OCI-LY7 (cell line): ENCODE data around the gene ZNF205. TPM values are rescaled to one million over a fixed set of nuclear protein-coding genes. Genes with fewer than 3 reads are reported as not detected.
"Not testable (repeated sequence)": the region's sequence is repeated elsewhere in the genome, so short reads cannot be mapped to it uniquely, and the experiment has no call there.

Experiments used
- BruUV-seq: library from RNA; stranded (reverse); fragments of 400-500 nt; replicated peaks from 2 replicates; lab custom pipeline; 2021; lab: Mats Ljungman, UMichigan
- CTCF ChIA-PET: fragments of 300-600 bp; sonication (Branson Sonifier 250); formaldehyde crosslinking; loops from one replicate; lab custom pipeline; 2022; ENCODE audit warnings: antibody characterized with exemption; ENCODE audit not compliant: unreplicated experiment; lab: Charles Lee
- POLR2A ChIA-PET: fragments of 300-600 bp; sonication (Branson Sonifier 250); formaldehyde crosslinking; loops from one replicate; lab custom pipeline; 2022; ENCODE audit warnings: antibody characterized with exemption; lab: Charles Lee
- DNase-seq: peaks from one replicate; pipeline ENCODE4 v3.0.0-alpha.2; 2015; ENCODE audit warnings: low spot score
- H2AFZ ChIP-seq: fragments of 200-600 bp; sonication (generic), shearing (Covaris generic); 2 replicates; pipeline ENCODE4 v1.6.1; 2014; ENCODE audit warnings: mild to moderate bottlenecking, antibody characterized with exemption, low read length, moderate library complexity
- H3K27ac ChIP-seq: fragments of 200-600 bp; sonication (generic); 2 replicates; pipeline ENCODE4 v1.5.1; 2014; ENCODE audit warnings: mixed run types, low read depth, mild to moderate bottlenecking, moderate library complexity, low read length, inconsistent platforms; ENCODE audit not compliant: poor library complexity, severe bottlenecking
- H3K36me3 ChIP-seq: fragments of 200-600 bp; sonication (generic); 2 replicates; pipeline ENCODE4 v1.6.1; 2014; ENCODE audit warnings: mild to moderate bottlenecking, antibody characterized with exemption, low read length, moderate library complexity, mixed read lengths; ENCODE audit not compliant: insufficient read depth
- H3K4me1 ChIP-seq: fragments of 200-600 bp; sonication (generic); 2 replicates; pipeline ENCODE4 v1.5.1; 2014; ENCODE audit warnings: mild to moderate bottlenecking, low read length; ENCODE audit not compliant: insufficient read depth, poor library complexity, severe bottlenecking
- H3K4me2 ChIP-seq: fragments of 200-600 bp; sonication (generic); 2 replicates; pipeline ENCODE4 v1.6.1; 2014; ENCODE audit warnings: mild to moderate bottlenecking, low read length
- H3K4me3 ChIP-seq: fragments of 200-600 bp; sonication (generic); 2 replicates; pipeline ENCODE4 v1.5.1; 2014; ENCODE audit warnings: mild to moderate bottlenecking, low read depth, low read length; ENCODE audit not compliant: poor library complexity, severe bottlenecking
- H3K79me2 ChIP-seq: fragments of 200-600 bp; sonication (generic); 2 replicates; pipeline ENCODE4 v1.6.1; 2016; ENCODE audit warnings: low read depth, mild to moderate bottlenecking, low read length, moderate library complexity, mixed read lengths; ENCODE audit not compliant: insufficient read depth
- H3K9me2 ChIP-seq: fragments of 200-600 bp; sonication (generic); 2 replicates; pipeline ENCODE4 v1.6.1; 2016; ENCODE audit warnings: mild to moderate bottlenecking, low read length, mixed read lengths; ENCODE audit not compliant: insufficient read depth
- H3K9me3 ChIP-seq: fragments of 200-600 bp; sonication (generic); 2 replicates; pipeline ENCODE4 v1.6.1; 2014; ENCODE audit warnings: mild to moderate bottlenecking, mixed run types, low read length, mixed read lengths
- H4K20me1 ChIP-seq: fragments of 200-600 bp; sonication (generic); 2 replicates; pipeline ENCODE4 v1.6.1; 2014; ENCODE audit warnings: mild to moderate bottlenecking, antibody characterized with exemption, low read length, moderate library complexity, mixed read lengths; ENCODE audit not compliant: insufficient read depth
- CTCF ChIP-seq: fragments of 200-600 bp; sonication (generic); conservative IDR thresholded peaks from 2 replicates; pipeline ENCODE4 v1.5.1; 2014; ENCODE audit warnings: mild to moderate bottlenecking, antibody characterized with exemption, low read length, moderate library complexity, mixed read lengths
- EZH2phosphoT487 ChIP-seq: fragments of 200-600 bp; sonication (generic); IDR thresholded peaks from 2 replicates; pipeline ENCODE4 v1.6.1; 2018; ENCODE audit warnings: low read depth, borderline replicate concordance, mild to moderate bottlenecking, mixed run types, antibody characterized with exemption, low read length, moderate library complexity, mixed read lengths
- intact Hi-C: fragments of 100-400 bp; cut with micrococcal nuclease; formaldehyde crosslinking; loops from one replicate; pipeline ENCODE4 v1.10.0; 2022; ENCODE audit not compliant: unreplicated experiment
- total RNA-seq, 2 experiments: library from RNA; depleted of rRNA in 1 of 2; stranded (reverse); fragments of >200 nt in 1 of 2; shearing (Covaris generic) in 1 of 2; gene quantifications; 2 replicates each; pipeline ENCODE4 v1.2.3, GENCODE V29; 2014 to 2022

Gene ZNF205
- total RNA-seq, 2 experiments from 2014 or later: 0.30 to 1.2 TPM

GRCh38 chr16:3068487-3068886, 43.9 kb upstream of the ZNF205 start:
- Histone ChIP-seq H3K9me2 (no peaks in the 10 kb centered on the region), H3K9me3 (no peaks in the 10 kb centered on the region), H2AFZ (no peak overlapping the region), H4K20me1 (no peaks in the 10 kb centered on the region), H3K79me2 (no peaks in the 10 kb centered on the region), H3K27ac (no peak overlapping the region), H3K4me2 (no peak overlapping the region), H3K4me1 (no peaks in the 10 kb centered on the region), H3K36me3 (no peaks in the 10 kb centered on the region), H3K4me3 (no peak overlapping the region)
- no peak for TF ChIP-seq EZH2phosphoT487
- TF ChIP-seq CTCF: no peak
- no peak for DNase-seq
- no TSS peak for BruUV-seq
- ChIA-PET CTCF (interaction anchor here (0.5 kb wide), 1 partner anchor 55 kb away, joined by 4 read pairs; no protein-coding TSS in a partner anchor), POLR2A (no interaction called here)
- intact Hi-C loops: no loop called here

- H3K9me2 ChIP-seq, BruUV-seq, intact Hi-C loops, H4K20me1 ChIP-seq, H3K4me1 ChIP-seq, H3K79me2 ChIP-seq, H3K36me3 ChIP-seq, H3K4me3 ChIP-seq, H3K9me3 ChIP-seq, DNase-seq, H3K27ac ChIP-seq, H2AFZ ChIP-seq, H3K4me2 ChIP-seq: not testable (repeated sequence)
- POLR2A ChIA-PET: interaction anchor here (0.5 kb wide), 1 partner anchor 15 kb away, joined by 5 read pairs; no protein-coding TSS in a partner anchor
- CTCF ChIA-PET: interaction anchor here (0.5 kb wide), 1 partner anchor 54 kb away, joined by 4 read pairs; no protein-coding TSS in a partner anchor
Observed at GRCh38 chr16:3069146-3069545, 43.2 kb upstream of the ZNF205 start.

GRCh38 chr16:3070608-3071111, 41.7 kb upstream of the ZNF205 start:
- Histone ChIP-seq H3K9me3 (no peaks in the 10 kb centered on the region), H3K4me3 (no peak overlapping the region), H3K9me2 (no peaks in the 10 kb centered on the region), H3K4me1 (peaks cover 17% of the 10 kb centered on the region), H4K20me1 (no peaks in the 10 kb centered on the region), H3K4me2 (no peak overlapping the region), H2AFZ (no peak overlapping the region), H3K36me3 (no peaks in the 10 kb centered on the region), H3K27ac (no peak overlapping the region), H3K79me2 (no peaks in the 10 kb centered on the region)
- no peak for DNase-seq
- intact Hi-C loops: no loop called here
- POLR2A ChIA-PET: interaction anchor here (0.6 kb wide), 1 partner anchor 36 kb away, joined by 5 read pairs; no protein-coding TSS in a partner anchor
- CTCF ChIA-PET: no interaction called here
- TF ChIP-seq CTCF (no peak), EZH2phosphoT487 (no peak)
- BruUV-seq: no TSS peak
